Lower leg skin (tissue), 3 donors: ENCODE measurements around the gene TIGD6.

Experiments used
- POLR2A ChIP-seq, 2 donors: fragments of 450-650 bp; IDR thresholded peaks; one replicate each; pipeline ENCODE4 v1.6.1; 2016 to 2017; ENCODE audit warnings: antibody characterized with exemption in 2 of 2, mild to moderate bottlenecking in 1 of 2, moderate library complexity in 1 of 2
- TF ChIP-seq, protein P1 (sequence below), 3 donors: fragments of 450-650 bp; IDR thresholded peaks; one replicate each; pipeline ENCODE4 v1.5.1; 2016; ENCODE audit warnings: antibody characterized with exemption in 3 of 3, mild to moderate bottlenecking in 3 of 3, moderate library complexity in 2 of 3

- TF ChIP-seq, protein P1, sequence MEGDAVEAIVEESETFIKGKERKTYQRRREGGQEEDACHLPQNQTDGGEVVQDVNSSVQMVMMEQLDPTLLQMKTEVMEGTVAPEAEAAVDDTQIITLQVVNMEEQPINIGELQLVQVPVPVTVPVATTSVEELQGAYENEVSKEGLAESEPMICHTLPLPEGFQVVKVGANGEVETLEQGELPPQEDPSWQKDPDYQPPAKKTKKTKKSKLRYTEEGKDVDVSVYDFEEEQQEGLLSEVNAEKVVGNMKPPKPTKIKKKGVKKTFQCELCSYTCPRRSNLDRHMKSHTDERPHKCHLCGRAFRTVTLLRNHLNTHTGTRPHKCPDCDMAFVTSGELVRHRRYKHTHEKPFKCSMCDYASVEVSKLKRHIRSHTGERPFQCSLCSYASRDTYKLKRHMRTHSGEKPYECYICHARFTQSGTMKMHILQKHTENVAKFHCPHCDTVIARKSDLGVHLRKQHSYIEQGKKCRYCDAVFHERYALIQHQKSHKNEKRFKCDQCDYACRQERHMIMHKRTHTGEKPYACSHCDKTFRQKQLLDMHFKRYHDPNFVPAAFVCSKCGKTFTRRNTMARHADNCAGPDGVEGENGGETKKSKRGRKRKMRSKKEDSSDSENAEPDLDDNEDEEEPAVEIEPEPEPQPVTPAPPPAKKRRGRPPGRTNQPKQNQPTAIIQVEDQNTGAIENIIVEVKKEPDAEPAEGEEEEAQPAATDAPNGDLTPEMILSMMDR (IDR thresholded peaks at IDR 0.05): no peak
- no peak for TF ChIP-seq POLR2A (IDR thresholded peaks at IDR 0.05)
Measured at GRCh38 chr5:149959406-149960236, 40.8 kb downstream of the TIGD6 start.
